HepG2 (cell line): ENCODE data around the gene TTC31. TPM values are rescaled to one million over a fixed set of nuclear protein-coding genes. Genes with fewer than 3 reads are reported as not detected.

Source experiments
- AKAP8 ChIP-seq: sonication (generic); formaldehyde crosslinking; IDR thresholded peaks from 2 replicates; pipeline ENCODE4 v1.5.1; 2020; ENCODE audit warnings: mild to moderate bottlenecking, missing genetic modification reagents
- CAMTA2 ChIP-seq: sonication (generic); formaldehyde crosslinking; IDR thresholded peaks from 2 replicates; pipeline ENCODE4 v1.4.0; 2020; ENCODE audit warnings: mild to moderate bottlenecking, missing genetic modification reagents, borderline replicate concordance
- CBFB ChIP-seq: sonication (generic); formaldehyde crosslinking; IDR thresholded peaks from 2 replicates; pipeline ENCODE4 v1.4.0; 2020; ENCODE audit warnings: missing genetic modification reagents
- KLF6 ChIP-seq: IDR thresholded peaks from 2 replicates; pipeline ENCODE4 v1.8.0; 2016; ENCODE audit warnings: missing biosample characterization, missing genetic modification reagents
- MATR3 ChIP-seq: sonication (generic); formaldehyde crosslinking; IDR thresholded peaks from 2 replicates; pipeline ENCODE4 v1.4.0; 2020; ENCODE audit warnings: missing genetic modification reagents
- MIXL1 ChIP-seq: IDR thresholded peaks from 2 replicates; pipeline ENCODE4 v1.6.1; 2016
- MLX ChIP-seq: IDR thresholded peaks from 2 replicates; pipeline ENCODE4 v1.6.1; 2016
- POLR2G ChIP-seq: fragments of 200-400 bp; formaldehyde crosslinking; IDR thresholded peaks from 2 replicates; pipeline ENCODE4 v1.6.1; 2018; ENCODE audit warnings: mild to moderate bottlenecking, low read depth, low read length, moderate library complexity
- PRMT3 ChIP-seq: sonication (generic); formaldehyde crosslinking; IDR thresholded peaks from 2 replicates; pipeline ENCODE4 v1.8.1; 2022; ENCODE audit warnings: low read depth, mild to moderate bottlenecking, moderate library complexity, missing genetic modification reagents, borderline replicate concordance
- REPIN1 ChIP-seq: sonication (generic); formaldehyde crosslinking; IDR thresholded peaks from 2 replicates; pipeline ENCODE4 v1.8.0; 2022; ENCODE audit warnings: missing genetic modification reagents, low read depth, mild to moderate bottlenecking, borderline replicate concordance
- ZC3H13 ChIP-seq: sonication (generic); formaldehyde crosslinking; IDR thresholded peaks from 2 replicates; pipeline ENCODE4 v1.8.1; 2023; ENCODE audit warnings: mild to moderate bottlenecking, missing genetic modification reagents, moderate library complexity
- ZKSCAN8 ChIP-seq: IDR thresholded peaks from 2 replicates; pipeline ENCODE4 v1.6.1; 2016; ENCODE audit warnings: borderline replicate concordance, missing genetic modification reagents, missing compliant biosample characterization
- ZMYM3 ChIP-seq: sonication (generic); formaldehyde crosslinking; IDR thresholded peaks from 2 replicates; pipeline ENCODE4 v1.5.1; 2020; ENCODE audit warnings: mild to moderate bottlenecking, missing genetic modification reagents
- ZNF207 ChIP-seq: fragments of 450-650 bp; IDR thresholded peaks from 2 replicates; pipeline ENCODE4 v1.6.1; 2016; ENCODE audit warnings: antibody characterized with exemption, borderline replicate concordance
- ZNF547 ChIP-seq: sonication (generic); formaldehyde crosslinking; IDR thresholded peaks from 2 replicates; pipeline ENCODE4 v1.5.1; 2020; ENCODE audit warnings: mild to moderate bottlenecking, missing genetic modification reagents
- ZNF572 ChIP-seq: sonication (generic); formaldehyde crosslinking; IDR thresholded peaks from 2 replicates; pipeline ENCODE4 v1.5.1; 2020; ENCODE audit warnings: mild to moderate bottlenecking, missing genetic modification reagents
- polyA plus RNA-seq, 8 experiments: library from polyadenylated mRNA; depleted of rRNA in 3 of 8; stranded (reverse) in 7 of 8; unstranded in 1 of 8; fragments of >200 nt; fragmentation: Illumina TruSeq in 4 of 8; extraction: Trizol in 4 of 8; gene quantifications; 2 replicates each; pipeline versions ENCODE4 v1.2.1 to v1.2.3, GENCODE V29; 2011 to 2016; ENCODE audit warnings: low read depth in 4 of 8, missing spikeins in 1 of 8, mixed read lengths in 1 of 8; ENCODE audit not compliant: insufficient read depth in 1 of 8
- total RNA-seq, 5 experiments: library from RNA; depleted of rRNA; stranded (reverse); fragments of >200 nt; fragmentation: Illumina TruSeq; extraction: Trizol; gene quantifications; 2 replicates each; pipeline ENCODE4 v1.2.3, GENCODE V29; 2016; ENCODE audit warnings: low read depth in 1 of 5
- TF ChIP-seq, protein P1 (sequence below): sonication (generic); formaldehyde crosslinking; IDR thresholded peaks from 2 replicates; pipeline ENCODE4 v1.4.0; 2020; ENCODE audit warnings: low read depth, missing genetic modification reagents
- TF ChIP-seq, protein P2 (sequence below): sonication (generic); formaldehyde crosslinking; IDR thresholded peaks from 2 replicates; pipeline ENCODE4 v1.9.0; 2021; ENCODE audit warnings: missing genetic modification reagents, mild to moderate bottlenecking, borderline replicate concordance
- TF ChIP-seq, protein P3 (sequence below): IDR thresholded peaks from 2 replicates; pipeline ENCODE4 v1.6.1; 2016; ENCODE audit warnings: control low read depth
- TF ChIP-seq, protein P4 (sequence below): sonication (generic); formaldehyde crosslinking; IDR thresholded peaks from 2 replicates; pipeline ENCODE4 v1.4.0; 2020; ENCODE audit warnings: mild to moderate bottlenecking, missing genetic modification reagents

Gene TTC31
- total and polyA plus RNA-seq, 2 of the 13 experiments (the other 11 are each of a cell fraction or from before 2014, with no cell fraction given): 28.3 to 39.5 TPM

DNA sequence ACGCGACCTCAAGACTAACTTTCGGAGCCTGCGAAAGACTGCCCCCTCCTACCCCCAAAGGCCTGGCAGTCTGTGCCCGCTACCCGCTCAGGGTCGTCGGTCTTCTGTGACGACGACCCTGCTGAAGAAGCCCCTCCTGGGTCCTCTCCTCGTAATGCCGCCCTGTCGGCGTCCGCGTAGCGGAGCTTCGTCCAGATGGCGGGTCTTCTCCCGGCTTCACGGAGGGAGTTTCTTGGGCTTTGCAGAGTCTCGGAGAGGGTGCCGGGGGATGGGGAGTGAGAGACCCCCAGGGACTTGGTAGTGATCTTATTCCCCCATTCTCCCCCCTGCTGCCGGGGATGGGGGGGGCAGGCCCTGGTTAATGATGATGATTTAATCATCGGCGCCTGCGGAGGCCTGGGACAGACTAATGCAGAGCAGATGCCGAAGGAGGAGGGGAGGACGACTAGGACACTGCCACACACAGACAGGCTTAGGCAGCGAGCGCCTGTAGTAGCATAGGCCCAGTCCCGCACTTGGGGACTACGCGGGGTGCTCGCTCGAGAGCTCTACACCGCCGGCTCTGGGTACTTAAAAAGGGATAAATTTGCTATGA, 25.1 kb downstream of the TTC31 start (continued):
- TF ChIP-seq, protein P1, sequence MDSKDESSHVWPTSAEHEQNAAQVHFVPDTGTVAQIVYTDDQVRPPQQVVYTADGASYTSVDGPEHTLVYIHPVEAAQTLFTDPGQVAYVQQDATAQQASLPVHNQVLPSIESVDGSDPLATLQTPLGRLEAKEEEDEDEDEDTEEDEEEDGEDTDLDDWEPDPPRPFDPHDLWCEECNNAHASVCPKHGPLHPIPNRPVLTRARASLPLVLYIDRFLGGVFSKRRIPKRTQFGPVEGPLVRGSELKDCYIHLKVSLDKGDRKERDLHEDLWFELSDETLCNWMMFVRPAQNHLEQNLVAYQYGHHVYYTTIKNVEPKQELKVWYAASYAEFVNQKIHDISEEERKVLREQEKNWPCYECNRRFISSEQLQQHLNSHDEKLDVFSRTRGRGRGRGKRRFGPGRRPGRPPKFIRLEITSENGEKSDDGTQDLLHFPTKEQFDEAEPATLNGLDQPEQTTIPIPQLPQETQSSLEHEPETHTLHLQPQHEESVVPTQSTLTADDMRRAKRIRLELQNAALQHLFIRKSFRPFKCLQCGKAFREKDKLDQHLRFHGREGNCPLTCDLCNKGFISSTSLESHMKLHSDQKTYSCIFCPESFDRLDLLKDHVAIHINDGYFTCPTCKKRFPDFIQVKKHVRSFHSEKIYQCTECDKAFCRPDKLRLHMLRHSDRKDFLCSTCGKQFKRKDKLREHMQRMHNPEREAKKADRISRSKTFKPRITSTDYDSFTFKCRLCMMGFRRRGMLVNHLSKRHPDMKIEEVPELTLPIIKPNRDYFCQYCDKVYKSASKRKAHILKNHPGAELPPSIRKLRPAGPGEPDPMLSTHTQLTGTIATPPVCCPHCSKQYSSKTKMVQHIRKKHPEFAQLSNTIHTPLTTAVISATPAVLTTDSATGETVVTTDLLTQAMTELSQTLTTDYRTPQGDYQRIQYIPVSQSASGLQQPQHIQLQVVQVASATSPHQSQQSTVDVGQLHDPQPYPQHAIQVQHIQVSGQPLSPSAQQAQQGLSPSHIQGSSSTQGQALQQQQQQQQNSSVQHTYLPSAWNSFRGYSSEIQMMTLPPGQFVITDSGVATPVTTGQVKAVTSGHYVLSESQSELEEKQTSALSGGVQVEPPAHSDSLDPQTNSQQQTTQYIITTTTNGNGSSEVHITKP (CRISPR knock-in tag): 0 out of 2 replicates have a peak, but pooled peaks have one; percentile 15
- TF ChIP-seq POLR2G (no peak), MLX (CRISPR knock-in tag) (no peak), MIXL1 (0 out of 2 replicates have a peak, but pooled peaks have one; percentile 7), CBFB (CRISPR knock-in tag) (no peak; the same call in 1 of the 2 replicates), ZKSCAN8 (no peak), KLF6 (no peak), ZMYM3 (CRISPR knock-in tag) (peak; percentile 74; the same call in 1 of the 2 replicates), ZNF572 (CRISPR knock-in tag) (no peak), ZNF547 (CRISPR knock-in tag) (no peak), PRMT3 (no peak), MATR3 (no peak), ZC3H13 (CRISPR knock-in tag) (no peak), REPIN1 (CRISPR knock-in tag) (no peak), CAMTA2 (CRISPR knock-in tag) (no peak), ZNF207 (no peak), AKAP8 (no peak)
- TF ChIP-seq, protein P2, sequence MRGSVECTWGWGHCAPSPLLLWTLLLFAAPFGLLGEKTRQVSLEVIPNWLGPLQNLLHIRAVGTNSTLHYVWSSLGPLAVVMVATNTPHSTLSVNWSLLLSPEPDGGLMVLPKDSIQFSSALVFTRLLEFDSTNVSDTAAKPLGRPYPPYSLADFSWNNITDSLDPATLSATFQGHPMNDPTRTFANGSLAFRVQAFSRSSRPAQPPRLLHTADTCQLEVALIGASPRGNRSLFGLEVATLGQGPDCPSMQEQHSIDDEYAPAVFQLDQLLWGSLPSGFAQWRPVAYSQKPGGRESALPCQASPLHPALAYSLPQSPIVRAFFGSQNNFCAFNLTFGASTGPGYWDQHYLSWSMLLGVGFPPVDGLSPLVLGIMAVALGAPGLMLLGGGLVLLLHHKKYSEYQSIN (CRISPR knock-in tag): no peak
- TF ChIP-seq, protein P3, sequence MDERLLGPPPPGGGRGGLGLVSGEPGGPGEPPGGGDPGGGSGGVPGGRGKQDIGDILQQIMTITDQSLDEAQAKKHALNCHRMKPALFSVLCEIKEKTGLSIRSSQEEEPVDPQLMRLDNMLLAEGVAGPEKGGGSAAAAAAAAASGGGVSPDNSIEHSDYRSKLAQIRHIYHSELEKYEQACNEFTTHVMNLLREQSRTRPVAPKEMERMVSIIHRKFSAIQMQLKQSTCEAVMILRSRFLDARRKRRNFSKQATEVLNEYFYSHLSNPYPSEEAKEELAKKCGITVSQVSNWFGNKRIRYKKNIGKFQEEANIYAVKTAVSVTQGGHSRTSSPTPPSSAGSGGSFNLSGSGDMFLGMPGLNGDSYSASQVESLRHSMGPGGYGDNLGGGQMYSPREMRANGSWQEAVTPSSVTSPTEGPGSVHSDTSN (CRISPR knock-in tag): no peak; the same call in 1 of the 2 replicates
- TF ChIP-seq, protein P4, sequence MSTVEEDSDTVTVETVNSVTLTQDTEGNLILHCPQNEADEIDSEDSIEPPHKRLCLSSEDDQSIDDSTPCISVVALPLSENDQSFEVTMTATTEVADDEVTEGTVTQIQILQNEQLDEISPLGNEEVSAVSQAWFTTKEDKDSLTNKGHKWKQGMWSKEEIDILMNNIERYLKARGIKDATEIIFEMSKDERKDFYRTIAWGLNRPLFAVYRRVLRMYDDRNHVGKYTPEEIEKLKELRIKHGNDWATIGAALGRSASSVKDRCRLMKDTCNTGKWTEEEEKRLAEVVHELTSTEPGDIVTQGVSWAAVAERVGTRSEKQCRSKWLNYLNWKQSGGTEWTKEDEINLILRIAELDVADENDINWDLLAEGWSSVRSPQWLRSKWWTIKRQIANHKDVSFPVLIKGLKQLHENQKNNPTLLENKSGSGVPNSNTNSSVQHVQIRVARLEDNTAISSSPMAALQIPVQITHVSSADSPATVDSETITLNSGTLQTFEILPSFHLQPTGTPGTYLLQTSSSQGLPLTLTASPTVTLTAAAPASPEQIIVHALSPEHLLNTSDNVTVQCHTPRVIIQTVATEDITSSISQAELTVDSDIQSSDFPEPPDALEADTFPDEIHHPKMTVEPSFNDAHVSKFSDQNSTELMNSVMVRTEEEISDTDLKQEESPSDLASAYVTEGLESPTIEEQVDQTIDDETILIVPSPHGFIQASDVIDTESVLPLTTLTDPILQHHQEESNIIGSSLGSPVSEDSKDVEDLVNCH: no peak
